Tibial artery (tissue), 4 donors: ENCODE results near the gene SLC13A3.

ENCODE experiments used
- DNase-seq, 2 donors: peaks; one replicate each; pipeline ENCODE4 v3.0.0-alpha.2; 2019
- H3K27ac ChIP-seq, 2 donors: fragments of 200-600 bp; sonication (generic) in 1 of 2; 1 replicate in 1 of 2; 2 replicates in 1 of 2; pipeline ENCODE4 v1.5.1; 2018 to 2019; ENCODE audit warnings: mild to moderate bottlenecking in 1 of 2
- H3K27me3 ChIP-seq, 2 donors: fragments of 200-600 bp; sonication (generic) in 1 of 2; one replicate each; pipeline versions ENCODE4 v1.5.1 to v1.6.0; 2016 to 2019
- H3K36me3 ChIP-seq, 3 donors: fragments of 200-600 bp; sonication (generic) in 2 of 3; one replicate each; pipeline ENCODE4 v1.5.1; 2016 to 2019; ENCODE audit warnings: mild to moderate bottlenecking in 2 of 3
- H3K4me1 ChIP-seq, 4 donors: fragments of 200-600 bp; sonication (generic) in 2 of 4; 1 replicate in 3 of 4; 2 replicates in 1 of 4; pipeline ENCODE4 v1.5.1; 2016 to 2019
- H3K4me3 ChIP-seq, 2 donors: fragments of 200-600 bp; sonication (generic) in 1 of 2; 1 replicate in 1 of 2; 2 replicates in 1 of 2; pipeline ENCODE4 v1.5.1; 2018 to 2019; ENCODE audit warnings: mild to moderate bottlenecking in 2 of 2
- H3K9me3 ChIP-seq, 3 donors: fragments of 200-600 bp; sonication (generic) in 1 of 3; one replicate each; pipeline ENCODE4 v1.5.1; 2016 to 2019
- CTCF ChIP-seq, 2 experiments: fragments of 200-600 bp in 1 of 2; fragments of 450-650 bp in 1 of 2; IDR thresholded peaks; one replicate each; pipeline ENCODE4 v1.5.1; 2017 to 2019; ENCODE audit warnings: antibody characterized with exemption in 2 of 2, mild to moderate bottlenecking in 1 of 2, moderate library complexity in 1 of 2
- intact Hi-C: fragments of 100-400 bp; cut with DNase I; formaldehyde crosslinking; loops from one replicate; pipeline ENCODE4 v1.15.0; 2023; ENCODE audit warnings: low total_unique reads

SLC13A3 gene

GRCh38 chr20:46576774-46577395 lies 74.4 kb downstream of the SLC13A3 start:
- DNase-seq, result no peak
- intact Hi-C loops, result no loop called here

GRCh38 chr20:46575937-46576461 lies 75.3 kb downstream of the SLC13A3 start:
- Histone ChIP-seq H3K27me3 (no peaks in the 10 kb centered on the region), H3K36me3 (no peaks in the 10 kb centered on the region), H3K4me1 (peaks cover 0 to 7% (median 6%) of the 10 kb centered on the region in 4 donors), H3K27ac (no peak overlapping the region), H3K4me3 (no peak overlapping the region), H3K9me3 (no peaks in the 10 kb centered on the region)
- TF ChIP-seq CTCF (IDR thresholded peaks at IDR 0.05), result no peak
- intact Hi-C loops, result no loop called here
- DNase-seq, result no peak

More at GRCh38 chr20:46576774-46577395, 74.4 kb downstream of the SLC13A3 start:
- no peaks in the 10 kb centered on the region for H3K9me3 ChIP-seq
- no peak for TF ChIP-seq CTCF (IDR thresholded peaks at IDR 0.05)
- peaks cover 0 to 6% (median 5%) of the 10 kb centered on the region in 4 donors for H3K4me1 ChIP-seq
- H3K27me3 ChIP-seq, result no peaks in the 10 kb centered on the region
- no peak overlapping the region for H3K4me3 ChIP-seq
- H3K36me3 ChIP-seq, result no peaks in the 10 kb centered on the region
- no peak overlapping the region for H3K27ac ChIP-seq

DNA sequence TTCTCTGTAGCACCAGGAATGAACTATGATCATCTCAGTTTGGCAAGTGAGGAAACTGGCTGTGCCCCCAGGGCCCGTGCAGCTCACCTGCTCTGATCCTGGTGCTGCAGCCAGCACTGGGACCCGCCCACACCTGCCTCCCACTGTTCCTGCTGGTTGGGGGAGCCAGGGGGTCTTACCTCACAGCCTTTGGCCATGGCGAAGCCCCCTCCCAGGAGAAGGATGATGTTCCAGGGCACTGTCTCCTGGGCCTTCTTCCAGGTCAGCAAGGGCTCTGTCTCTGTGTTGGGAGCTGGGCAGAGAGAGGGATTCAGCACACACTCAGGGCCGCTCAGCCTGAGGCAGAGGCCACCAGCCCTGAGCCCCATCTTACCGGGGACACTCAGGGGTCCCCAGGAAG lies 75.9 kb downstream of the SLC13A3 start:
- H3K27me3 ChIP-seq, result no peaks in the 10 kb centered on the region
- H3K4me3 ChIP-seq, result no peak overlapping the region
- no peak for TF ChIP-seq CTCF (IDR thresholded peaks at IDR 0.05)
- peaks cover 0 to 7% (median 6%) of the 10 kb centered on the region in 4 donors for H3K4me1 ChIP-seq
- no peak overlapping the region for H3K27ac ChIP-seq
- DNase-seq, result no peak
- intact Hi-C loops, result no loop called here
- no peaks in the 10 kb centered on the region for H3K9me3 ChIP-seq
- H3K36me3 ChIP-seq, result no peaks in the 10 kb centered on the region

DNA sequence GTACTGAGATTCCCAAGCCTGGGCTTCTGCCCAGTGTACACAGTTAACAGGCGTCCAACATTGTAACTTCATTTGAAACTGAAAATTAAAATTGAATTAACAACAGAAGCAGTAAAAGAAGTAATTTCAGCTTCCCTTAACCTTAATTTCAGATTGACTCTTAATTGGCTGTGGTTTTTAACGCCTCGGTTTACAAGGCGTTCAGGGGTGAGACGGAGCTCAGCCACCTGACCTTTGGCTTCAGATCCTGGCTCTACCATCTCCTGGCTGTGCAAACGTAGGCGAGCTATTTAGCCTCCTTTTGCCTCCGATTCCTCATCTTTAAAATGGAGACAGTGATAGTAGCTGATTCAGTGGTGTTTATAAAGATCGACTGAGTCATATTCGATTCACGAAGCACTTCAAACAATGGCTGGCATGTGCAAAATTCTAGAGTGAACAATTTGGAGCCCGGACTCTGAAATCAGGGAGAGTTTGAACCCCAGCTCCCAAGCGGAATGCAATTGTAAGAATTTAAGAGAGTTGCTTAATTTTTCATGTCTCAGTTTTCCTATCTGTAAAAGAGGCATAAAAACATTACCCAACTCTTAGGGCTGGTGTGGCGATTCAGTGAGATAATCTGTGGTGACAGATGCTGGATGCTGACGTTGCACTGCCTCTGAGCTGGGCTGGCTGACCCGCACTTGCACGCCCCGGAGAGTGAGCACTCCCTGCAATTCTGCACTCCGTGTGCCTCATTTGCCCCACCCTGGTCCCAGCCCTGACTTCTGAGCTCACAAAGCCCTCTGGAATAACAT lies 77.3 kb downstream of the SLC13A3 start:
- Histone ChIP-seq H3K4me3 (no peak overlapping the region), H3K27ac (no peak overlapping the region), H3K36me3 (no peaks in the 10 kb centered on the region), H3K4me1 (peaks cover 0 to 10% (median 7%) of the 10 kb centered on the region in 4 donors), H3K9me3 (no peaks in the 10 kb centered on the region), H3K27me3 (no peaks in the 10 kb centered on the region)
- intact Hi-C loops, result no loop called here
- no peak for TF ChIP-seq CTCF (IDR thresholded peaks at IDR 0.05)
- DNase-seq, result no peak

DNA sequence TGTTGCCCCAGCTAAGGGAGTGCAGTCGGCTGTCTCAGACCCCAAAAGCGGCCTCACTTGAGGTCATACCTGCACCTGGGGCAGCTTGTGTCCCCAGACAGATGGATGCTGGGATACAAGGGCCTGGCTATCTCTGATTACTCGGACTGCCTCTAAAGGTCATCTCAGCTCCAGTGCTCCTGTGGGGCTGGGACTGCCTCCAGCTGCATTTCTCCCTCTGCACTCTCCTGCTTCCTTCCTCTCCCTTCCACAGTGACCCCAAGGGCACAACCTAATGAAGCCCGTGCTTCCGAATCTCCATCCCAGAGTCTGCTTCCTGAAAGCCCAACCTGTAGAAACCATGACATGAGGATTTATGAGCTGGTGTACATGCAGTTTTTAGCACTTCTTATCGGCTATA lies 78.0 kb downstream of the SLC13A3 start:
- intact Hi-C loops, result no loop called here
- H3K4me1 ChIP-seq, result peaks cover 0 to 17% (median 10%) of the 10 kb centered on the region in 4 donors

More for the DNA sequence above, 78.0 kb downstream of the SLC13A3 start:
- no peak for TF ChIP-seq CTCF (IDR thresholded peaks at IDR 0.05)
- no peak overlapping the region for H3K4me3 ChIP-seq
- no peak overlapping the region for H3K27ac ChIP-seq
- H3K36me3 ChIP-seq, result no peaks in the 10 kb centered on the region
- H3K9me3 ChIP-seq, result no peaks in the 10 kb centered on the region
- H3K27me3 ChIP-seq, result no peaks in the 10 kb centered on the region
- DNase-seq, result no peak
